Measurements from ENCODE around the gene ALDH3B1.

ALDH3B1 gene

GRCh38 chr11:68050371-68050841 lies 40.3 kb downstream of the ALDH3B1 start:
- Mint-ChIP-seq H3K9me3 (no peaks in the 10 kb centered on the region), H3K36me3 (ENCODE audit: insufficient read depth) (peaks cover 15% of the 10 kb centered on the region), H3K27ac (ENCODE audit: low read depth) (peak overlapping the region; percentile 8), H3K4me1 (no peaks in the 10 kb centered on the region), H3K4me3 (no peak overlapping the region), H3K27me3 (no peaks in the 10 kb centered on the region)
- DNase-seq (ENCODE audit: low spot score in 2 of 2), result no peak
- no peak for ATAC-seq (replicated peaks; ENCODE audit: extremely low read depth, poor library complexity, severe bottlenecking)

- no peak for ATAC-seq (replicated peaks; ENCODE audit: extremely low read depth, poor library complexity, severe bottlenecking)
- H3K9me3 Mint-ChIP-seq, result no peaks in the 10 kb centered on the region
- DNase-seq (ENCODE audit: low spot score in 2 of 2), result no peak
- no peak overlapping the region for H3K4me3 Mint-ChIP-seq
- no peaks in the 10 kb centered on the region for H3K4me1 Mint-ChIP-seq
- H3K27me3 Mint-ChIP-seq, result no peaks in the 10 kb centered on the region
- H3K27ac Mint-ChIP-seq (ENCODE audit: low read depth), result peak overlapping the region; percentile 8
- peaks cover 12% of the 10 kb centered on the region for H3K36me3 Mint-ChIP-seq (ENCODE audit: insufficient read depth)
Measured at GRCh38 chr11:68051191-68052136, 41.3 kb downstream of the ALDH3B1 start.

- DNase-seq (ENCODE audit: low spot score in 2 of 2) (no peak), ATAC-seq (replicated peaks; ENCODE audit: extremely low read depth, poor library complexity, severe bottlenecking) (no peak)
- Mint-ChIP-seq H3K4me3 (no peak overlapping the region), H3K36me3 (ENCODE audit: insufficient read depth) (peaks cover 11% of the 10 kb centered on the region), H3K4me1 (no peaks in the 10 kb centered on the region), H3K27me3 (no peaks in the 10 kb centered on the region), H3K27ac (ENCODE audit: low read depth) (peak overlapping the region; percentile 41), H3K9me3 (no peaks in the 10 kb centered on the region)
Measured at GRCh38 chr11:68052137-68052873, 42.2 kb downstream of the ALDH3B1 start.

- ATAC-seq (replicated peaks; ENCODE audit: extremely low read depth, poor library complexity, severe bottlenecking) (no peak), DNase-seq (ENCODE audit: low spot score in 2 of 2) (no peak)
- H3K36me3 Mint-ChIP-seq (ENCODE audit: insufficient read depth), result peaks cover 8% of the 10 kb centered on the region
- no peaks in the 10 kb centered on the region for H3K9me3 Mint-ChIP-seq
- H3K27ac Mint-ChIP-seq (ENCODE audit: low read depth), result peak overlapping the region; percentile 41
- H3K4me1 Mint-ChIP-seq, result no peaks in the 10 kb centered on the region
- no peak overlapping the region for H3K4me3 Mint-ChIP-seq
- H3K27me3 Mint-ChIP-seq, result no peaks in the 10 kb centered on the region
Measured at GRCh38 chr11:68053117-68053516, 43.0 kb downstream of the ALDH3B1 start.

- DNase-seq (ENCODE audit: low spot score in 2 of 2) (no peak), ATAC-seq (replicated peaks; ENCODE audit: extremely low read depth, poor library complexity, severe bottlenecking) (no peak)
- no peaks in the 10 kb centered on the region for H3K4me1 Mint-ChIP-seq
- no peaks in the 10 kb centered on the region for H3K27me3 Mint-ChIP-seq
- H3K9me3 Mint-ChIP-seq, result no peaks in the 10 kb centered on the region
- peaks cover 6% of the 10 kb centered on the region for H3K36me3 Mint-ChIP-seq (ENCODE audit: insufficient read depth)
- no peak overlapping the region for H3K4me3 Mint-ChIP-seq
- H3K27ac Mint-ChIP-seq (ENCODE audit: low read depth), result no peak overlapping the region
Measured at GRCh38 chr11:68053981-68054812, 44.1 kb downstream of the ALDH3B1 start.

GRCh38 chr11:68056317-68057285 lies 46.5 kb downstream of the ALDH3B1 start:
- H3K9me3 Mint-ChIP-seq, result no peaks in the 10 kb centered on the region
- H3K4me3 Mint-ChIP-seq, result no peak overlapping the region
- H3K27me3 Mint-ChIP-seq, result no peaks in the 10 kb centered on the region
- H3K36me3 Mint-ChIP-seq (ENCODE audit: insufficient read depth), result peaks cover 3% of the 10 kb centered on the region
- DNase-seq (ENCODE audit: low spot score in 2 of 2), result no peak
- H3K4me1 Mint-ChIP-seq, result no peaks in the 10 kb centered on the region
- H3K27ac Mint-ChIP-seq (ENCODE audit: low read depth), result no peak overlapping the region
- ATAC-seq (replicated peaks; ENCODE audit: extremely low read depth, poor library complexity, severe bottlenecking), result no peak

- no peak overlapping the region for H3K4me3 Mint-ChIP-seq
- no peak overlapping the region for H3K27ac Mint-ChIP-seq (ENCODE audit: low read depth)
- H3K9me3 Mint-ChIP-seq, result no peaks in the 10 kb centered on the region
- ATAC-seq (replicated peaks; ENCODE audit: extremely low read depth, poor library complexity, severe bottlenecking) (no peak), DNase-seq (ENCODE audit: low spot score in 2 of 2) (no peak)
- no peaks in the 10 kb centered on the region for H3K4me1 Mint-ChIP-seq
- peaks cover 3% of the 10 kb centered on the region for H3K36me3 Mint-ChIP-seq (ENCODE audit: insufficient read depth)
- H3K27me3 Mint-ChIP-seq, result no peaks in the 10 kb centered on the region
Measured at GRCh38 chr11:68057807-68058206, 47.7 kb downstream of the ALDH3B1 start.

GRCh38 chr11:68061508-68061907 lies 51.4 kb downstream of the ALDH3B1 start:
- DNase-seq (ENCODE audit: low spot score in 2 of 2), result no peak
- Mint-ChIP-seq H3K4me3 (no peak overlapping the region), H3K27ac (ENCODE audit: low read depth) (no peak overlapping the region), H3K4me1 (no peaks in the 10 kb centered on the region), H3K36me3 (ENCODE audit: insufficient read depth) (no peaks in the 10 kb centered on the region), H3K27me3 (no peaks in the 10 kb centered on the region), H3K9me3 (no peaks in the 10 kb centered on the region)
- no peak for ATAC-seq (replicated peaks; ENCODE audit: extremely low read depth, poor library complexity, severe bottlenecking)

GRCh38 chr11:68064926-68065325 lies 54.8 kb downstream of the ALDH3B1 start:
- DNase-seq (ENCODE audit: low spot score in 2 of 2) (no peak), ATAC-seq (replicated peaks; ENCODE audit: extremely low read depth, poor library complexity, severe bottlenecking) (no peak)
- Mint-ChIP-seq H3K27me3 (no peaks in the 10 kb centered on the region), H3K4me3 (no peak overlapping the region), H3K4me1 (no peaks in the 10 kb centered on the region), H3K9me3 (no peaks in the 10 kb centered on the region), H3K36me3 (ENCODE audit: insufficient read depth) (peaks cover 2% of the 10 kb centered on the region), H3K27ac (ENCODE audit: low read depth) (no peak overlapping the region)

GRCh38 chr11:68065841-68066240 lies 55.7 kb downstream of the ALDH3B1 start:
- H3K36me3 Mint-ChIP-seq (ENCODE audit: insufficient read depth), result peaks cover 2% of the 10 kb centered on the region

GRCh38 chr11:68066742-68067141 lies 56.6 kb downstream of the ALDH3B1 start:
- no peak for DNase-seq (ENCODE audit: low spot score in 2 of 2)
- H3K36me3 Mint-ChIP-seq (ENCODE audit: insufficient read depth), result peaks cover 2% of the 10 kb centered on the region
- no peak overlapping the region for H3K27ac Mint-ChIP-seq (ENCODE audit: low read depth)
- no peaks in the 10 kb centered on the region for H3K9me3 Mint-ChIP-seq
- no peak for ATAC-seq (replicated peaks; ENCODE audit: extremely low read depth, poor library complexity, severe bottlenecking)
- no peaks in the 10 kb centered on the region for H3K4me1 Mint-ChIP-seq
- no peak overlapping the region for H3K4me3 Mint-ChIP-seq
- H3K27me3 Mint-ChIP-seq, result no peaks in the 10 kb centered on the region

More at GRCh38 chr11:68065841-68066240, 55.7 kb downstream of the ALDH3B1 start:
- H3K4me3 Mint-ChIP-seq, result no peak overlapping the region
- H3K4me1 Mint-ChIP-seq, result no peaks in the 10 kb centered on the region
- DNase-seq (ENCODE audit: low spot score in 2 of 2), result no peak
- ATAC-seq (replicated peaks; ENCODE audit: extremely low read depth, poor library complexity, severe bottlenecking), result no peak
- H3K27ac Mint-ChIP-seq (ENCODE audit: low read depth), result no peak overlapping the region
- H3K9me3 Mint-ChIP-seq, result no peaks in the 10 kb centered on the region
- H3K27me3 Mint-ChIP-seq, result no peaks in the 10 kb centered on the region

All from central memory CD8-positive, alpha-beta T cell (primary cell).